Testis (tissue), 2 donors: ENCODE measurements around the gene PTGER1.

ENCODE experiments used
- CTCF ChIP-seq, 3 experiments: fragments of 450-650 bp in 2 of 3; fragments of 200-600 bp in 1 of 3; sonication (generic) in 1 of 3; IDR thresholded peaks; one replicate each; pipeline ENCODE4 v1.5.1; 2016 to 2019; ENCODE audit warnings: antibody characterized with exemption in 3 of 3, mild to moderate bottlenecking in 2 of 3, moderate library complexity in 1 of 3
- POLR2A ChIP-seq: fragments of 450-650 bp; IDR thresholded peaks from one replicate; pipeline ENCODE4 v1.6.1; 2017; ENCODE audit warnings: antibody characterized with exemption, mild to moderate bottlenecking, moderate library complexity

- no peak for TF ChIP-seq CTCF (IDR thresholded peaks at IDR 0.05)
- no peak for TF ChIP-seq POLR2A
Observed at GRCh38 chr19:14502334-14503092, 27.4 kb upstream of the PTGER1 start.
